ENCODE data around the gene HPCA.

Gene HPCA

DNA sequence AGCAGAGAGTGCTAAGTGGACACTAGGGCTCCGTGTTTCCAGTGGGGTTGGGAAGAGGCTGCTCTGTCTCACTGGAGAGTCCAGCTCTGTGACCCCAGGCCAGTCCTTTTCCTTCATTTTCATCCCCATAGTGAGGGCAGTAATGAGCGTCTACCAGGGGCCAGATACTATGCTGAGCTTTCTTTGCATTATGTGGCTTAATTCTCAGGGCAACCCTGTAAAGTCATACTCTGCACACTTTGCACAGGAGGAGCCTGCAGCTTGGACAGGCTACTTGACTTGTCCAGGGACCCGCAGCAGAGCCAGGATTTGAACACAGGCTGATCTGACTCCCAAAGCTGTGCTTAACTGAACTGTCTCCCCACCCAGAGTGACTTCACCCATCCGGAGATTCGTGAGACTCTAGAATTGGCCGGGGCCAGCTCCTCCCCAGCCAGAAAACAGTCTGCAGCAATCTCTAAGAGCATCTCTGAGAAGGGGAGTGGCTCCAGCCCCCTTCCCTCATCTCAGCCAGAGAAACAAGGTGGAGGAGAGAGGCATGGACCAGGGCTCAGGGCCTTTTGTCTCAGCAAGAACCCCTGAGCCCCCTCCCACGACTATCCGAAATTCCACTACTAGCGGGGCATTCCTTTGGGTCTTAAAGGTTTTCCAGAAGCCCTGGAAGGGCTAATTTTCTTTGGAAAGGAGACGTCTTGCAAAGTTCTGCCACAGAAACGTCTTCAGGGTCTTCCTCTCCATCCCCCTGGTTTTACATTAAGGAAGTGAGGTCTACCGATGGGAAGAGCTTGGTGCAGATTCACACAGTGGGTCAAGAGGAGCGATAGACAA lies 14.7 kb upstream of the HPCA start:
- no peak for DNase-seq

- no peak for DNase-seq
Observed at GRCh38 chr1:32872192-32872460, 14.2 kb upstream of the HPCA start.

- DNase-seq: no peak
Observed at GRCh38 chr1:32873484-32873883, 12.8 kb upstream of the HPCA start.

DNA sequence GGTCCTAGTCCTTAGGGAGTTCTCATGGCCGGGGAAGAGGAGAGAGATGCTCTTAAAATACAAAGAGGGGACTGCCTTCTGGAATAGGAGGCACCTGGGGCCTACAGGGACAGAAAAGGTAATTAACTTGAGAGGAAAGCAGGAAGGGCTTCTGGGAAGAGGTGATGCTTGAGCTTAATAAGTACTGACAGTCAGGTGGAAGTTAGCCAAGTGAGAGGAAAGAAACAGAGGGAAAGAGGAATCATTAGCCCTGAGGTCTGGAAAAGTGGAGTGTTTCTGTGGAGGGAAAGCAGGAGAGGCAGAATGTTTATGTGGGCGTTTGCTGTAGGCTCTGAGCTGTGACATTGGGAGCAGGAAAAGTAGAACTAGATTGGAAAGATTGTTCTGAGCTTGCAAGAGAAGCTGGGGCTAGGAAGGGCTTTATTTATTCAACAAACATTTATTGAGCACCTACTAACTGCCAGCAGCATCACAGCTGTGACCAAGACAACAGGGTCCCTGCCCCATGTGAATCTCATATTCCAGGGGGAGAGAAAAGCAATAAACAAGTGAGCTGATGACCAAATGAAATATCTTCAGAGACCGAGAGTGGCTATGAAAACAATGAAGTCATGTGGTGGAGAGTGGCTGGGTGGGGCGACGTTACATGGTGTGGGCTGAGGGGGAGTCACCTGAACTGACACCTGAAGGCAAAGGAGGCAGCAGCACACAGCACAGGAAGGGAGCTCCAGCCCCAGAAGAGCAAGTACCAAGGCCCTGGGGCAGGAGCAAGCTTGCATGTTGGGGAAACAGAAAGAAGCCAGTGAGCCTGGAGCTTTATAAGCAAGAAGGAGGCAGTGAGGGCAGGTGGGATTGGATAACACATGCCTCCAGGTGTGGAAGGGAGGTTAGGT lies 11.2 kb upstream of the HPCA start:
- no peak for DNase-seq

DNA sequence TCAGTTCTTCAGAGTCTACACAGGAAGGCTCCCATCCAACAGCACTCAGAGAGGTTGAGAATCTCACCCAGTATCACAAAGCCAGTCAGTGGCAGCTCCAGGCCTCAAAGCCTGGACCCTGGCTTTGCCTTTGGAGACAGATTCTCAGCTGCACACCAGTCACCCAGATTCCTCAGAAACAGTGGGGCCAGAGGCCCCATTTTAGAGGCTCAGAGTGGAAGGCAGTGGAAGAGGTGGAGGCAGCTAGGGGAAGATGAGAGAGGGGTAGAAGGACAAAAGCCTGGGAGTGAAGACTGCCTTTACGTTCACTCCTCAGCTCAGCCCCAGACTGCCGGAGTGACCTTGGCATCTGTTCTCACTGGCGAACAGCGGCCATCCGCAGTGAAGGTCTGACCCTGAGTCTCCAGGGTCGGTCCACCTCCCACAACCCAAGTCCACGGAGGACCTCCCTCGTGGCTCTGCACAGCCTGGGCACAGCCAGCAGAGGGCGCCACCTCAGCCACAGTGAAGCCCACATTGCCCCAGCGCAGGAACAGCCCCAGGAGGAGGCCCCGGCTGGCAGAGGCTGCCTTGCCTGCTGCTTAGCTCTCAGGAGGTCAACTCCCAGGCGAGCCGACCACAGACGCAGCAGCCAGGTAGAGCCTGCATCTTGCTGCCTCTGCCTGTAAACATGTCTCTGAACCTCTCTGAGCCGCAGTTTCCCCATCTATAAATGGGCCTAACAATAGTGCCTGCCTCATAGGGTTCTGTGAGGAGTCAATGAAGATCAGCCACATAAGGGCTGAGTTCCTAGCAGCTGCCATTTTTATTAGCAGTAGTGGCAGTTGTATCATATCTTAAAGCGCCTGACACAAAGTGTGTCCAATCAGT lies 9.7 kb upstream of the HPCA start:
- peak; percentile 34 for DNase-seq

- no peak for DNase-seq
Observed at GRCh38 chr1:32877211-32878110, 8.8 kb upstream of the HPCA start.

DNA sequence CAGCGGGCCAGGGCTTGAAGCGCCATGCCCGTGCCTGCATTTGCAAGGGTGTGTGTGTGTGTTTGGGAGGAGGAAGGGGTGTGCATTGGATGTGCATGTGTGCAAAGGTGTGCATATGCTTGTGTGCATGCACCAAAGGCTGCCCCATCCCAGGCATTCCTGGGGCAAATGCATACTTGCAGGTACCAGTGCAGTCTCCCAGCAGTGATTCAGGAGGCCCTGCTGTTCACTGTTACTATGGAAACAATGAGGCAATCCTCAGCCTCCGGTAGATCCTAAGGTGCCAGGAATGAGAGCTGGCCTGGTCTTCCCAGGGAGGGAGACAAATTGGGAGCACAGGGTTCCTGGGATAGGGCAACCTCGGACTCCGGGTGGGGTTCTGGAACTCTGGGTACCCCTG lies 8.1 kb upstream of the HPCA start:
- no peak for DNase-seq

GRCh38 chr1:32878637-32879041 lies 7.7 kb upstream of the HPCA start:
- DNase-seq: no peak

DNA sequence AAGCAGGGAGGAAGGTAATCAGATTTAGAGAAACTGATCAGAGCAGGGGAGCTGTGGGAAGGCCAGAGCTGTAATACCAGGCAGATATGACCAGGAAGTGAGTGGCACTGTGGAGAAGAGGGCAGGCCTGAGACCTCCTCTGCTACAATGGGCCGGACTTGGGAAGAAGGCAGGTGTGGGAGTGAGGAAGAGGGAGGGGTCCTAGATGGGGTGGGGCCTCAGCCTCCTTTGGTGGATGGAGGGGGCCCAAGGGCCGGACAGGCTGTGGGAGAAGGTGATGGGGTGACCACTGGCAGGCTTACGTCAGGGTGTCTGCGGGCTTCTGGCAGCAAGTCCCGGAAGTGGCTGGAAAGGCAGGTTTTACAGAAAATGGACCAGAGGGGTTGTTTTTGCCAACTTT lies 5.0 kb upstream of the HPCA start:
- DNase-seq: no peak

- no peak for DNase-seq
Observed at GRCh38 chr1:32881871-32882850, 4.1 kb upstream of the HPCA start.

- DNase-seq: no peak
Observed at GRCh38 chr1:32883338-32884031, 2.8 kb upstream of the HPCA start.

DNA sequence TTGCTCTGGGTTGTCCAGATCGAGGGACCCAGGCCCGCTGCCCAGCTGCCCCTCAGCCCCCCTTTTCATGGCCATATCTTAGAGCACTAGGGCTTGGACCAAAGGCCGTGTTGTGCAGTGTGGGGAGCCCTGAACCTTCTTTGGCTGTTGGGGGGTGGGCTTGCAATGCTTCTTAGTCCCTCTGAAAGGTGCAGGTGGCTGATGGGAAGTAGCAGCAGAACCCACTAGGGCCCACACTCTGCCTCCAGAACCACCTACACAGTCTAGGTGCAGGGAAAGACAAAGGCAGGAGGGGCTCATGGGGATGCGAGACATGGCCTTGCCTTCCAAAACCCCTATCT lies 2.3 kb upstream of the HPCA start:
- no peak for DNase-seq

- no peak for DNase-seq
Observed at GRCh38 chr1:32884726-32885125, 1.6 kb upstream of the HPCA start.

GRCh38 chr1:32885676-32886003 lies 651 bp upstream of the HPCA start:
- DNase-seq: no peak

- no peak for DNase-seq
Observed at GRCh38 chr1:32886828-32887414, 630 bp downstream of the HPCA start.

DNA sequence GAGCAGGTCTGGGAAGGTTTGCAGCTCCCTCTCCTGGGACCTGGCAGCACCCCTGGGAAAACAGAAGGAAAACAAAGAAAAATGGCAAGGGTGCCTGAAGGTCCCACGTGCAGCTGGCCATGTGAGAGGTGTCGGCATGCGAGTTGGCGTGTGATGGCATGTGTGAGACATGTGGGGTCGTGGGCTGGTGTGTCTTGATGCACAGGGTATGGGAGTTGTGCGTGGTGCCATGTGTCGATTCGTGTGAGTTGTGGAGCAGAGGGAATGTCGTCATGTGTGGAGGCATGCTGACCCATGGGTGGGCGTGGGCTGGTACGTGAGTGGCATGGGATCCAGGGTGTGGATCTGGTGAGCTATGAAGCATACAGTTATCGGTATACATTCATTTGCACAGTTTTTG lies 1.3 kb downstream of the HPCA start:
- DNase-seq: no peak

- no peak for DNase-seq
Observed at GRCh38 chr1:32888134-32888533, 1.8 kb downstream of the HPCA start.

- DNase-seq: no peak
Observed at GRCh38 chr1:32888677-32889420, 2.6 kb downstream of the HPCA start.

DNA sequence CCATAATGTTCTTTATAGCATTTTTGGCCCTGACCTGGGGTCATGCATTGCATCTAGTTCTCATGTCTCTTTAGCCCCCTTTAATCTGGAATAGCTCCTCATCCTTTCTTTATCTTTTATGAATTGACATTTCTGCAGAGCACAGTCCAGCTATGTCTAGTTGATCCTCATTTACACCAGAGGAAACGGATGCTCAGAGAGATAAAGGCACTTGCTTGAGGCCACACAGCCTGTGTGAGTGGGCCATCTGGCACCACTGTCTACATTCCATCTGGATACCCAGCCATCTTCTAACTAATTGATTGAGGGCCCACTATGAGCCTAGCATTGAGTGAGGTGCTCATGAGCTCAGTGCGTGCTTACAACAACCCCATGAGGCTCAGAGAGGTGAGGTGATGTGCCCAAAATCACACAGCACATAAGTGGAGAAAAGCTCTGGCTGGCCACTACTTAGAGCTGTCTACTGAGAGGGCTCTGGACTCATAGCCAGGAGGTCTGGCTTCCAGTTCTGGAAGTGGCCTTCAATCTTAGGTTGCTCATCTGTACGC lies 3.5 kb downstream of the HPCA start:
- no peak for DNase-seq
